Activated B cell treated with CpG ODN at 0.5 μM for 24 hours (primary cell): Measurements from ENCODE around the gene BCR. TPM values are rescaled to one million over a fixed set of nuclear protein-coding genes. Genes with fewer than 3 reads are reported as not detected.

Source experiments
- ATAC-seq: fragments of 200-7000 bp; cut with Tn5 transposase; one replicate; pipeline ENCODE4 v1.10.0; 2021; ENCODE audit warnings: low read depth, mild to moderate bottlenecking, moderate library complexity
- CTCF ChIA-PET: fragments of 350-600 bp; sonication (Branson Sonifier 250); formaldehyde crosslinking; loops from one replicate; lab custom pipeline; 2021; ENCODE audit warnings: antibody characterized with exemption; lab: Charles Lee
- POLR2A ChIA-PET: fragments of 350-600 bp; sonication (Branson Sonifier 250); formaldehyde crosslinking; loops from one replicate; lab custom pipeline; 2021; ENCODE audit warnings: antibody characterized with exemption; lab: Charles Lee
- DNase-seq: peaks from one replicate; pipeline ENCODE4 v3.0.0; 2022
- H3K27ac Mint-ChIP-seq: one replicate; pipeline ENCODE4 v1.8.0; 2020; ENCODE audit warnings: mixed read lengths
- H3K27me3 Mint-ChIP-seq: one replicate; pipeline ENCODE4 v1.8.0; 2021; ENCODE audit warnings: mixed read lengths
- H3K36me3 Mint-ChIP-seq: one replicate; pipeline ENCODE4 v1.8.0; 2021; ENCODE audit warnings: low read depth, mixed read lengths
- H3K4me1 Mint-ChIP-seq: one replicate; pipeline ENCODE4 v1.8.0; 2021; ENCODE audit warnings: mixed read lengths
- H3K4me3 Mint-ChIP-seq: one replicate; pipeline ENCODE4 v1.8.0; 2020; ENCODE audit warnings: mild to moderate bottlenecking, mixed read lengths
- H3K9me3 Mint-ChIP-seq: one replicate; pipeline ENCODE4 v1.8.0; 2020; ENCODE audit warnings: mixed read lengths
- CTCF ChIP-seq: fragments of 200-600 bp; IDR thresholded peaks from one replicate; pipeline ENCODE4 v1.8.0; 2022; ENCODE audit warnings: antibody characterized with exemption, mild to moderate bottlenecking
- intact Hi-C: fragments of 100-400 bp; cut with micrococcal nuclease; formaldehyde crosslinking; loops from one replicate; pipeline ENCODE4 v1.15.1; 2024
- total RNA-seq: library from RNA; stranded (reverse); gene quantifications from 2 replicates; pipeline ENCODE4 v1.2.3, GENCODE V29; 2022

The BCR gene
- total RNA-seq, 1 donor from 2014 or later: 20.9 TPM

GRCh38 chr22:23292453-23293350 is 112.4 kb downstream of the BCR start:
- no peaks in the 10 kb centered on the region for H3K9me3 Mint-ChIP-seq
- H3K4me1 Mint-ChIP-seq: no peaks in the 10 kb centered on the region
- no peak overlapping the region for H3K27ac Mint-ChIP-seq
- no peak overlapping the region for H3K4me3 Mint-ChIP-seq
- no peak for ATAC-seq
- no peaks in the 10 kb centered on the region for H3K27me3 Mint-ChIP-seq
- ChIA-PET POLR2A (no interaction called here), CTCF (interaction anchor here (0.8 to 1.7 kb wide), 2 partner anchors 11 to 243 kb away, joined by 3 to 6 read pairs; no protein-coding TSS in a partner anchor)
- peaks cover 59% of the 10 kb centered on the region for H3K36me3 Mint-ChIP-seq
- no peak for TF ChIP-seq CTCF
- no peak for DNase-seq
- intact Hi-C loops: no loop called here

GRCh38 chr22:23293720-23294119 is 113.4 kb downstream of the BCR start:
- ATAC-seq (no peak), DNase-seq (no peak)
- H3K36me3 Mint-ChIP-seq: peaks cover 61% of the 10 kb centered on the region
- CTCF ChIA-PET: interaction anchor here (0.8 kb wide), 1 partner anchor 242 kb away, joined by 3 read pairs; no protein-coding TSS in a partner anchor
- H3K27ac Mint-ChIP-seq: no peak overlapping the region
- no peaks in the 10 kb centered on the region for H3K9me3 Mint-ChIP-seq
- POLR2A ChIA-PET: no interaction called here
- intact Hi-C loops: no loop called here
- H3K27me3 Mint-ChIP-seq: no peaks in the 10 kb centered on the region
- TF ChIP-seq CTCF: no peak
- H3K4me3 Mint-ChIP-seq: no peak overlapping the region
- H3K4me1 Mint-ChIP-seq: no peaks in the 10 kb centered on the region

- no peak for TF ChIP-seq CTCF
- Mint-ChIP-seq H3K4me3 (no peak overlapping the region), H3K4me1 (no peaks in the 10 kb centered on the region), H3K27ac (no peak overlapping the region), H3K9me3 (no peaks in the 10 kb centered on the region), H3K36me3 (peaks cover 65% of the 10 kb centered on the region), H3K27me3 (no peaks in the 10 kb centered on the region)
- DNase-seq (no peak), ATAC-seq (no peak)
- intact Hi-C loops: no loop called here
- ChIA-PET CTCF (no interaction called here), POLR2A (no interaction called here)
Measured at GRCh38 chr22:23294221-23294620, 113.9 kb downstream of the BCR start.

DNA sequence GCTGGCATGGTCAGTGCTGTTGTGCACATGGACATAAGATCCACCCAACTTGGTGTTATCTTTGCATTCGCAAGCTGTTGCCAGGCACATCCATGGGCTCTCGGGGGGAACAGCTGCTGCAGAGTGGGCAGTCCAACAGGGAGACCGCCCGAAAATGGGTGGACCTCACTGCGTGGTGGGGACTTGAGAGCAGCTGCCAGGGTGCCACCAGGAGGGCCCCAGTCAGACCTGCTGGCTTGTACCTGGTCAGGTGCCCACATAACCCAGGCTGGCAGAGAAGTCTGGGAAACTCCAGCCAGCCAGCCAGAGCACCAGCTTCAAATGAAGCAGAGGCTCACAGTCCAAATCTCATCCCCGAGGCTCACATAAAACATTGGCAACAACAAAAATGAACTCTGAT is 120.2 kb downstream of the BCR start:
- Mint-ChIP-seq H3K4me1 (no peaks in the 10 kb centered on the region), H3K27ac (no peak overlapping the region), H3K27me3 (no peaks in the 10 kb centered on the region), H3K4me3 (no peak overlapping the region), H3K9me3 (no peaks in the 10 kb centered on the region), H3K36me3 (peaks cover 46% of the 10 kb centered on the region)
- POLR2A ChIA-PET: no interaction called here
- TF ChIP-seq CTCF: no peak
- no peak for ATAC-seq
- CTCF ChIA-PET: no interaction called here
- intact Hi-C loops: no loop called here
- no peak for DNase-seq

GRCh38 chr22:23301591-23301990 is 121.3 kb downstream of the BCR start:
- TF ChIP-seq CTCF: no peak
- DNase-seq (no peak), ATAC-seq (no peak)
- Mint-ChIP-seq H3K4me3 (no peak overlapping the region), H3K27me3 (no peaks in the 10 kb centered on the region), H3K9me3 (no peaks in the 10 kb centered on the region), H3K4me1 (no peaks in the 10 kb centered on the region), H3K27ac (no peak overlapping the region), H3K36me3 (peaks cover 46% of the 10 kb centered on the region)
- ChIA-PET POLR2A (no interaction called here), CTCF (no interaction called here)
- intact Hi-C loops: no loop called here
